BE2C (cell line): ENCODE data around the gene PIGR.

Experiments
- DNase-seq: peaks from one replicate; pipeline ENCODE4 v3.0.0-alpha.2; 2020
- H3K27me3 ChIP-seq: fragments of 250-450 bp; sonication (Bioruptor Pico); 2 replicates; pipeline ENCODE4 v1.5.1; 2020; ENCODE audit warnings: mild to moderate bottlenecking
- H3K36me3 ChIP-seq: fragments of 250-450 bp; sonication (Bioruptor Pico); 2 replicates; pipeline ENCODE4 v1.5.1; 2020; ENCODE audit warnings: mild to moderate bottlenecking
- H3K4me1 ChIP-seq: fragments of 250-450 bp; sonication (Bioruptor Pico); 2 replicates; pipeline ENCODE4 v1.5.1; 2020
- H3K4me3 ChIP-seq: 2 replicates; pipeline ENCODE4 v1.5.1; 2011; ENCODE audit warnings: low read depth, low read length
- H3K9me3 ChIP-seq: fragments of 250-450 bp; sonication (Bioruptor Pico); 2 replicates; pipeline ENCODE4 v1.5.1; 2020
- CTCF ChIP-seq: IDR thresholded peaks from 2 replicates; pipeline ENCODE4 v1.5.1; 2012; ENCODE audit warnings: mild to moderate bottlenecking, low read depth, low read length

Gene PIGR

DNA sequence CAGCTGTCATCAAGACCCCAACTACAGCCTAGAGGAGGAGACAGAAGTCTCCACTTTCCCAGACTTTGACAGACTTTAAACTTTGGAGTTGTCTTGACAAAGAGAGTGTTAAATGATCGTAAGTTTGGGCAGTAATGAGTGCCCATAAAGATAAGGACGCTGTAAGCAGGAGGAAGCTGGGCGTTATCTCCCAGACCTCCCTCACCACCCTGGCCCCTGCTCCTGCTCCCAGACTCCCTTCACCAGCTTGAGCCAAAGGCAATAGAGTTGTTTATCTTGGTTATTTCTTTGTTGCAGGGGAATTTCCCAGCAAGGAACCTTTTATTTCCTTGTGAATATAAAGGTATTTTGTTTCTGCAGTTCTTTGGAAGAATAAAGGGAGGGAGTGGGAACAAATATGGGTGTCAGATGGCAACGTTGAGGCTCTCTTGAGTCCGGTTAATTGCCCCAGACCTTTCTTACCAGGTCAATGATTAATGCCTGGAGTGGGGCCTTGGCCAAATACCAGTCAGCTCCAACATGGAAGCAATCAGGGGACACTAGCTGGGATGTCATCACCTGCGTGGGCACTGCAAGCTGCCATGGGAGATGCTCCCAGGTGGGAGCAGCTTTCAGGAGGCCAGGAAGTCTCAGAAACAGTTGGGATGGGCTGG is 4.4 kb downstream of the PIGR start:
- no peak for TF ChIP-seq CTCF
- Histone ChIP-seq H3K4me3 (no peak overlapping the region), H3K27me3 (peaks cover 15% of the 10 kb centered on the region), H3K9me3 (no peaks in the 10 kb centered on the region; the same call in 1 of the 2 replicates), H3K36me3 (no peaks in the 10 kb centered on the region), H3K4me1 (no peaks in the 10 kb centered on the region)
- no peak for DNase-seq

DNA sequence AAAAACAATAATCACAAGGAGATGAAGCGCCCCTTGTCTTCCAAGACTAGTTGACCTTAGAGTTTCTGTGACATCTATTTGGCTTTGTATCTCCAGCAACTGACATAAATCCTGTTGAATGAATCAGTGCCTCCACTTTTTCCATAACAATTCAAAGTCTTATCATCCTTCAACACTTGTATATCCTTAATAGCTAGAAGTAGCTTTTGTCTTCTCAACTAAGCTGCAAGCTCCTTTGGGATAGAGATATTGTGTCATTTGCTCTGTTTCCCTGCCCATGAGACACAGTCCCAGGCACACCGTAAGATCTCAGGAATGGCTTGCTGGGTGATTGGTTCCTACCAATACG is 5.7 kb downstream of the PIGR start:
- Histone ChIP-seq H3K4me3 (no peak overlapping the region), H3K9me3 (no peaks in the 10 kb centered on the region; the same call in 1 of the 2 replicates), H3K4me1 (no peaks in the 10 kb centered on the region), H3K36me3 (no peaks in the 10 kb centered on the region), H3K27me3 (peaks cover 11% of the 10 kb centered on the region)
- no peak for DNase-seq
- no peak for TF ChIP-seq CTCF

- no peaks in the 10 kb centered on the region for H3K4me1 ChIP-seq
- H3K4me3 ChIP-seq, result no peak overlapping the region
- H3K9me3 ChIP-seq, result no peaks in the 10 kb centered on the region; the same call in 1 of the 2 replicates
- no peak for TF ChIP-seq CTCF
- H3K27me3 ChIP-seq, result peaks cover 5% of the 10 kb centered on the region
- no peaks in the 10 kb centered on the region for H3K36me3 ChIP-seq
- no peak for DNase-seq
Observed at GRCh38 chr1:206939841-206940587, 6.3 kb downstream of the PIGR start.

DNA sequence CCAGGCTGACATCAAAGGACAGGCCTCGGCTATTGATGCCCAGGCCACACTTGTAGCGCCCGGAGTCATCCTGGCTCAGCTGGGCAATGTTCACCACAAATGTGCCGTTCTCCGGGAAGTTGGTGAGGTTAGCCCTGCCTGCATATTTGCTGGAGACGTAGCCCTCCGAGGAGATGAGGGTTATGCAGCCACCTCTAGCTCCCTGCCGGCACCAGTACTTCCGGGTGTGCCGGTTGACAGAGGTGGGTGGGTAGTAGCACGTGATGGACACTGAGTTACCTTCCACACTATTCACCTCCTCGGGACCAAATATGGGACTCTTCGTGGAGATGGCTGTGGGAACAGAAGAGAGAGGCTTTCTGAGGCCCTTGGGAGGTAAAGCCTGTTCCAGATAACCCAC is 7.1 kb downstream of the PIGR start:
- no peak for TF ChIP-seq CTCF
- Histone ChIP-seq H3K36me3 (no peaks in the 10 kb centered on the region), H3K4me1 (no peaks in the 10 kb centered on the region), H3K9me3 (no peaks in the 10 kb centered on the region; the same call in 1 of the 2 replicates), H3K27me3 (no peaks in the 10 kb centered on the region; the same call in none of the 2 replicates), H3K4me3 (no peak overlapping the region)
- DNase-seq, result no peak

DNA sequence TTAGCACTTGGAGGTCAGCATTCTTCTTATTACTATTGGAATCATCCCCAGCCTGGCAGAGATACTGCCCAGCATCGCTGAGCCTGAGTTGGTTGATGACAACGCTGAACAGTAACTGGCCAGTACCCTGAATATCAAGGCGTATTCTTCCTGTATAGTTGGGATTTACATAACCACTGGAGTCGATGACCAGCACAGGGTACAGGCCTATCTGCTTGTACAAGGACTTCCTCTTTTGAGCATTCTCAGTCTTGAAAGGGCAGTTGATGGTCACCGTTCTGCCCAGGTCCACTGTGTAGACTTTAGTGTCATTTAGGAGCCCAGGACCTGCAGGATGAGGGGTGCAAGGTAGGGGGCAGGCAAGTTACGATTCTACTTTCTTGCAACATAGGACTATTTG is 8.8 kb downstream of the PIGR start:
- DNase-seq, result no peak
- H3K36me3 ChIP-seq, result no peaks in the 10 kb centered on the region
- H3K4me3 ChIP-seq, result no peak overlapping the region
- H3K9me3 ChIP-seq, result no peaks in the 10 kb centered on the region; the same call in 1 of the 2 replicates
- H3K4me1 ChIP-seq, result no peaks in the 10 kb centered on the region
- no peaks in the 10 kb centered on the region; the same call in none of the 2 replicates for H3K27me3 ChIP-seq
- TF ChIP-seq CTCF, result no peak
